B cell (primary cell): ENCODE results near the gene PYCARD. TPM values are rescaled to one million over a fixed set of nuclear protein-coding genes. Genes with fewer than 3 reads are reported as not detected.
A peak's percentile ranks its signal among the peaks of the same experiment; 100 is the strongest.
"Not testable (repeated sequence)": the region's sequence is repeated elsewhere in the genome, so short reads cannot be mapped to it uniquely, and the experiment has no call there.

Experiments
- ATAC-seq: fragments of 200-7000 bp; cut with Tn5 transposase; one replicate; pipeline ENCODE4 v1.10.0; 2021; ENCODE audit warnings: low read depth, mild to moderate bottlenecking, moderate number of reproducible peaks, moderate library complexity
- CTCF ChIA-PET: fragments of 350-600 bp; sonication (Branson Sonifier 250); formaldehyde crosslinking; loops from one replicate; lab custom pipeline; 2021; ENCODE audit warnings: antibody characterized with exemption, inconsistent platforms; lab: Charles Lee
- POLR2A ChIA-PET: fragments of 350-600 bp; sonication (Branson Sonifier 250); formaldehyde crosslinking; loops from one replicate; lab custom pipeline; 2021; ENCODE audit warnings: antibody characterized with exemption; lab: Charles Lee
- DNase-seq: peaks from one replicate; pipeline ENCODE4 v3.0.0; 2013
- H2AFZ ChIP-seq: 2 replicates; pipeline ENCODE4 v1.6.1; 2012; ENCODE audit warnings: mild to moderate bottlenecking, low read depth, low read length; ENCODE audit not compliant: insufficient read depth, poor library complexity, severe bottlenecking
- H3K27ac ChIP-seq, 2 donors: 1 replicate in 1 of 2; 2 replicates in 1 of 2; pipeline ENCODE4 v1.5.1; 2012 to 2013; ENCODE audit warnings: low read length in 2 of 2, mild to moderate bottlenecking in 2 of 2, moderate library complexity in 1 of 2
- H3K27me3 ChIP-seq, 4 experiments: fragments of 200-600 bp in 1 of 4; sonication (generic) in 1 of 4; replicated peaks in 1 of 4; 1 replicate in 2 of 4; 2 replicates in 2 of 4; pipeline versions ENCODE4 v1.6.1 to v1.7.0; 2013 to 2016; ENCODE audit warnings: low read length in 3 of 4, mild to moderate bottlenecking in 2 of 4, mixed read lengths in 1 of 4, moderate library complexity in 1 of 4; ENCODE audit not compliant: insufficient read depth in 4 of 4, control insufficient read depth in 3 of 4; ENCODE audit errors: control extremely low read depth in 1 of 4
- H3K36me3 ChIP-seq, 2 experiments: replicated peaks in 1 of 2; 1 replicate in 1 of 2; 2 replicates in 1 of 2; pipeline versions ENCODE4 v1.6.1 to v1.7.1; 2013; ENCODE audit warnings: low read length in 1 of 2; ENCODE audit not compliant: insufficient read depth in 2 of 2, control insufficient read depth in 1 of 2; ENCODE audit errors: control extremely low read depth in 1 of 2, extremely low read depth in 1 of 2
- H3K4me1 ChIP-seq, 2 donors: fragments of 200-600 bp in 1 of 2; sonication (generic) in 1 of 2; 1 replicate in 1 of 2; 2 replicates in 1 of 2; pipeline versions ENCODE4 v1.5.1 to v1.6.1; 2013 to 2017; ENCODE audit warnings: low read length in 2 of 2; ENCODE audit not compliant: control insufficient read depth in 2 of 2, insufficient read depth in 2 of 2
- H3K4me2 ChIP-seq: replicated peaks from 2 replicates; pipeline ENCODE3; 2012; ENCODE audit warnings: mild to moderate bottlenecking, low read depth, low read length; ENCODE audit not compliant: poor library complexity, severe bottlenecking
- H3K4me3 ChIP-seq, 5 experiments: fragments of 200-600 bp in 1 of 5; sonication (generic) in 1 of 5; 1 replicate in 3 of 5; 2 replicates in 2 of 5; pipeline versions ENCODE4 v1.5.1 to v1.7.0; 2011 to 2016; ENCODE audit warnings: low read length in 4 of 5, mild to moderate bottlenecking in 4 of 5, low read depth in 2 of 5, control low read depth in 1 of 5, moderate library complexity in 1 of 5; ENCODE audit not compliant: insufficient read depth in 1 of 5; ENCODE audit errors: control extremely low read depth in 1 of 5, extremely low read depth in 1 of 5
- H3K79me2 ChIP-seq: fragments of 200-600 bp; sonication (generic); one replicate; pipeline ENCODE4 v1.6.0; 2016; ENCODE audit warnings: low read length; ENCODE audit not compliant: control insufficient read depth, insufficient read depth
- H3K9ac ChIP-seq: fragments of 200-600 bp; sonication (generic); 2 replicates; pipeline ENCODE4 v1.6.1; 2017; ENCODE audit warnings: mild to moderate bottlenecking, low read length, moderate library complexity
- H3K9me3 ChIP-seq, 3 donors: one replicate each; pipeline versions ENCODE4 v1.6.1 to v1.7.1; 2013; ENCODE audit warnings: low read length in 2 of 3; ENCODE audit not compliant: control insufficient read depth in 2 of 3, insufficient read depth in 1 of 3; ENCODE audit errors: control extremely low read depth in 1 of 3
- H4K20me1 ChIP-seq: 2 replicates; pipeline ENCODE4 v1.6.0; 2012; ENCODE audit warnings: mild to moderate bottlenecking, low read length; ENCODE audit not compliant: insufficient read depth, control insufficient read depth, poor library complexity, severe bottlenecking
- H3K27ac Mint-ChIP-seq: one replicate; pipeline ENCODE4 v1.8.0; 2021; ENCODE audit warnings: mixed read lengths
- H3K27me3 Mint-ChIP-seq: one replicate; pipeline ENCODE4 v1.8.0; 2021; ENCODE audit warnings: mixed read lengths
- H3K4me1 Mint-ChIP-seq: one replicate; pipeline ENCODE4 v1.8.0; 2021; ENCODE audit warnings: mixed read lengths
- H3K4me3 Mint-ChIP-seq: one replicate; pipeline ENCODE4 v1.8.0; 2021; ENCODE audit warnings: mixed read lengths
- H3K9me3 Mint-ChIP-seq: one replicate; pipeline ENCODE4 v1.8.0; 2022; ENCODE audit warnings: mixed read lengths; ENCODE audit not compliant: insufficient read depth
- EZH2 ChIP-seq: IDR thresholded peaks from 2 replicates; pipeline ENCODE4 v1.6.1; 2012; ENCODE audit warnings: borderline replicate concordance, low read depth, mild to moderate bottlenecking, moderate library complexity, low read length; ENCODE audit not compliant: insufficient read depth, poor library complexity, severe bottlenecking
- WGBS: methylation state at CpG from one replicate; pipeline ENCODE4 v1.1.5; 2013; ENCODE audit warnings: missing lambda C conversion rate; ENCODE audit not compliant: insufficient coverage; 5-methylcytosine and 5-hydroxymethylcytosine counted together
- intact Hi-C: fragments of 100-400 bp; cut with micrococcal nuclease; formaldehyde crosslinking; loops from one replicate; pipeline ENCODE4 v1.10.0; 2022
- polyA plus RNA-seq: library from polyadenylated mRNA; depleted of rRNA; stranded (reverse); fragments of >200 nt; gene quantifications from 2 replicates; pipeline ENCODE4 v1.2.3, GENCODE V29; 2012
- total RNA-seq, 2 donors: library from RNA; stranded (reverse); fragments of 120-200 nt in 1 of 2; gene quantifications; 1 replicate in 1 of 2; 2 replicates in 1 of 2; pipeline versions ENCODE4 v1.2.3 to v1.2.4, GENCODE V29; 2013 to 2022
- TF ChIP-seq, protein P1 (sequence below): fragments of 200-600 bp; IDR thresholded peaks from one replicate; pipeline ENCODE4 v1.8.0; 2022; ENCODE audit warnings: antibody characterized with exemption, mild to moderate bottlenecking

The PYCARD gene
- total and polyA plus RNA-seq, 2 donors (not counting 1 experiment from before 2014, with no cell fraction given): 35.7 to 72.0 TPM

GRCh38 chr16:31200821-31201568, 1.6 kb downstream of the PYCARD start:
- ChIA-PET CTCF (interaction anchor here (0.7 to 4.0 kb wide), 8 partner anchors 14 to 259 kb away, joined by 3 to 35 read pairs (median 6); partner anchors contain the start of genes PYDC1, TRIM72 and ZNF843), POLR2A (interaction anchor here (0.5 to 3.9 kb wide), 7 partner anchors 10 to 1538 kb away, joined by 3 to 36 read pairs (median 7); partner anchors contain the start of genes FUS and KAT8)
- H3K9me3 Mint-ChIP-seq: no peaks in the 10 kb centered on the region
- ATAC-seq (peak; percentile 38), DNase-seq (peak; percentile 64)
- Histone ChIP-seq H3K79me2 (peaks cover 15% of the 10 kb centered on the region), H4K20me1 (peaks cover 38% of the 10 kb centered on the region), H3K36me3 (peaks cover 0 to 20% of the 10 kb centered on the region in 2 experiments), H3K27ac (peak overlapping the region; percentile 62 to 73), H3K4me2 (peak overlapping the region; percentile 90), H2AFZ (no peak overlapping the region), H3K4me1 (peaks cover 32 to 48% of the 10 kb centered on the region in 2 donors), H3K27me3 (no peaks in the 10 kb centered on the region), H3K9me3 (peaks cover 0 to 4% (median 0%) of the 10 kb centered on the region in 3 donors), H3K9ac (peak overlapping the region; percentile 78), H3K4me3 (peak overlapping the region; percentile 43 to 86 (median 78))
- H3K4me3 Mint-ChIP-seq: peak overlapping the region; percentile 92
- H3K27ac Mint-ChIP-seq: peak overlapping the region; percentile 95
- WGBS: 69% methylated on average over 5 of the region's 8 CpGs
- TF ChIP-seq, protein P1, sequence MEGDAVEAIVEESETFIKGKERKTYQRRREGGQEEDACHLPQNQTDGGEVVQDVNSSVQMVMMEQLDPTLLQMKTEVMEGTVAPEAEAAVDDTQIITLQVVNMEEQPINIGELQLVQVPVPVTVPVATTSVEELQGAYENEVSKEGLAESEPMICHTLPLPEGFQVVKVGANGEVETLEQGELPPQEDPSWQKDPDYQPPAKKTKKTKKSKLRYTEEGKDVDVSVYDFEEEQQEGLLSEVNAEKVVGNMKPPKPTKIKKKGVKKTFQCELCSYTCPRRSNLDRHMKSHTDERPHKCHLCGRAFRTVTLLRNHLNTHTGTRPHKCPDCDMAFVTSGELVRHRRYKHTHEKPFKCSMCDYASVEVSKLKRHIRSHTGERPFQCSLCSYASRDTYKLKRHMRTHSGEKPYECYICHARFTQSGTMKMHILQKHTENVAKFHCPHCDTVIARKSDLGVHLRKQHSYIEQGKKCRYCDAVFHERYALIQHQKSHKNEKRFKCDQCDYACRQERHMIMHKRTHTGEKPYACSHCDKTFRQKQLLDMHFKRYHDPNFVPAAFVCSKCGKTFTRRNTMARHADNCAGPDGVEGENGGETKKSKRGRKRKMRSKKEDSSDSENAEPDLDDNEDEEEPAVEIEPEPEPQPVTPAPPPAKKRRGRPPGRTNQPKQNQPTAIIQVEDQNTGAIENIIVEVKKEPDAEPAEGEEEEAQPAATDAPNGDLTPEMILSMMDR: no peak
- no peak for TF ChIP-seq EZH2
- no peaks in the 10 kb centered on the region for H3K27me3 Mint-ChIP-seq
- peaks cover 57% of the 10 kb centered on the region for H3K4me1 Mint-ChIP-seq
- intact Hi-C loops: loop anchor here (1.0 to 5.0 kb wide), 7 partner anchors 14 to 256 kb away; partner anchors contain the start of genes ARMC5, FUS, TRIM72 and ZNF843

- H3K27ac ChIP-seq, H3K27me3 Mint-ChIP-seq, DNase-seq, H3K4me3 ChIP-seq, H3K27me3 ChIP-seq, H2AFZ ChIP-seq, H3K9me3 Mint-ChIP-seq, H3K9me3 ChIP-seq, H3K9ac ChIP-seq, ATAC-seq: not testable (repeated sequence)
- H4K20me1 ChIP-seq: peaks cover 43% of the 10 kb centered on the region
- H3K4me2 ChIP-seq: peak overlapping the region; percentile 90
- peaks cover 15% of the 10 kb centered on the region for H3K79me2 ChIP-seq
- CTCF ChIA-PET: interaction anchor here (1.1 to 4.0 kb wide), 3 partner anchors 15 to 132 kb away, joined by 3 to 35 read pairs (median 21); partner anchors contain the start of genes PYDC1 and TRIM72
- peak overlapping the region; percentile 57 for H3K4me3 Mint-ChIP-seq
- intact Hi-C loops: loop anchor here (2.0 to 5.0 kb wide), 5 partner anchors 15 to 257 kb away; partner anchors contain the start of genes ARMC5, TRIM72 and ZNF843
- 89% methylated on average over 8 of the region's 8 CpGs for WGBS
- peaks cover 56% of the 10 kb centered on the region for H3K4me1 Mint-ChIP-seq
- H3K36me3 ChIP-seq: peaks cover 0 to 28% of the 10 kb centered on the region in 2 experiments
- POLR2A ChIA-PET: interaction anchor here (0.5 to 3.9 kb wide), 4 partner anchors 13 to 83 kb away, joined by 4 to 36 read pairs (median 8); partner anchors contain the start of genes FUS and KAT8
- peak overlapping the region; percentile 68 for H3K27ac Mint-ChIP-seq
- peaks cover 32 to 48% of the 10 kb centered on the region in 2 donors for H3K4me1 ChIP-seq
These were observed 2.4 kb downstream of the PYCARD start for GRCh38 chr16:31200111-31200510.
